Gastroesophageal sphincter (tissue), 4 donors: Measurements from ENCODE around the gene ORMDL3. TPM values are rescaled to one million over a fixed set of nuclear protein-coding genes. Genes with fewer than 3 reads are reported as not detected.

Experiments
- ATAC-seq: fragments of 150-250 bp; one replicate; pipeline ENCODE4 v1.9.1; 2016; ENCODE audit warnings: mild to moderate bottlenecking, moderate library complexity
- H3K27ac ChIP-seq, 4 donors: fragments of 200-600 bp; sonication (generic) in 3 of 4; 1 replicate in 3 of 4; 2 replicates in 1 of 4; pipeline ENCODE4 v1.5.1; 2016 to 2019
- H3K27me3 ChIP-seq: fragments of 200-600 bp; sonication (generic); one replicate; pipeline ENCODE4 v1.5.1; 2019
- H3K36me3 ChIP-seq, 2 donors: fragments of 200-600 bp; sonication (generic); one replicate each; pipeline ENCODE4 v1.5.1; 2019; ENCODE audit warnings: control low read depth in 1 of 2
- H3K4me1 ChIP-seq, 3 donors: fragments of 200-600 bp; sonication (generic); 1 replicate in 2 of 3; 2 replicates in 1 of 3; pipeline ENCODE4 v1.5.1; 2016 to 2019; ENCODE audit warnings: control low read depth in 2 of 3
- H3K4me3 ChIP-seq, 2 donors: fragments of 200-600 bp; sonication (generic); one replicate each; pipeline ENCODE4 v1.5.1; 2019; ENCODE audit warnings: mild to moderate bottlenecking in 1 of 2, moderate library complexity in 1 of 2
- H3K9me3 ChIP-seq, 3 donors: fragments of 200-600 bp; sonication (generic); one replicate each; pipeline ENCODE4 v1.5.1; 2017 to 2019; ENCODE audit warnings: control low read depth in 2 of 3
- CTCF ChIP-seq, 4 experiments: fragments of 200-600 bp in 2 of 4; fragments of 450-650 bp in 2 of 4; sonication (generic) in 1 of 4; IDR thresholded peaks; one replicate each; pipeline ENCODE4 v1.5.1; 2017 to 2019; ENCODE audit warnings: antibody characterized with exemption in 4 of 4, mild to moderate bottlenecking in 2 of 4, moderate library complexity in 2 of 4
- EP300 ChIP-seq: sonication (generic); formaldehyde crosslinking; IDR thresholded peaks from one replicate; pipeline ENCODE4 v1.6.1; 2017; ENCODE audit warnings: antibody characterized with exemption, mild to moderate bottlenecking
- POLR2A ChIP-seq, 2 donors: fragments of 450-650 bp; IDR thresholded peaks; one replicate each; pipeline ENCODE4 v1.6.1; 2017; ENCODE audit warnings: antibody characterized with exemption in 2 of 2, mild to moderate bottlenecking in 2 of 2, moderate library complexity in 1 of 2
- POLR2AphosphoS5 ChIP-seq: sonication (generic); formaldehyde crosslinking; IDR thresholded peaks from one replicate; pipeline ENCODE4 v1.6.1; 2017; ENCODE audit warnings: antibody characterized with exemption
- WGBS, 2 donors: methylation state at CpG; one replicate each; pipeline ENCODE4 v1.1.5; 2018; ENCODE audit warnings: low coverage in 1 of 2; 5-methylcytosine and 5-hydroxymethylcytosine counted together
- total RNA-seq, 4 donors: library from RNA; depleted of rRNA; stranded (reverse); fragments of >200 nt; gene quantifications; one replicate each; pipeline ENCODE4 v1.1.0, GENCODE V29; 2016

The ORMDL3 gene, protein sequence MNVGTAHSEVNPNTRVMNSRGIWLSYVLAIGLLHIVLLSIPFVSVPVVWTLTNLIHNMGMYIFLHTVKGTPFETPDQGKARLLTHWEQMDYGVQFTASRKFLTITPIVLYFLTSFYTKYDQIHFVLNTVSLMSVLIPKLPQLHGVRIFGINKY
- total RNA-seq: 10 to 100 TPM; 41.9 to 51.2 (median 46.9) TPM

DNA sequence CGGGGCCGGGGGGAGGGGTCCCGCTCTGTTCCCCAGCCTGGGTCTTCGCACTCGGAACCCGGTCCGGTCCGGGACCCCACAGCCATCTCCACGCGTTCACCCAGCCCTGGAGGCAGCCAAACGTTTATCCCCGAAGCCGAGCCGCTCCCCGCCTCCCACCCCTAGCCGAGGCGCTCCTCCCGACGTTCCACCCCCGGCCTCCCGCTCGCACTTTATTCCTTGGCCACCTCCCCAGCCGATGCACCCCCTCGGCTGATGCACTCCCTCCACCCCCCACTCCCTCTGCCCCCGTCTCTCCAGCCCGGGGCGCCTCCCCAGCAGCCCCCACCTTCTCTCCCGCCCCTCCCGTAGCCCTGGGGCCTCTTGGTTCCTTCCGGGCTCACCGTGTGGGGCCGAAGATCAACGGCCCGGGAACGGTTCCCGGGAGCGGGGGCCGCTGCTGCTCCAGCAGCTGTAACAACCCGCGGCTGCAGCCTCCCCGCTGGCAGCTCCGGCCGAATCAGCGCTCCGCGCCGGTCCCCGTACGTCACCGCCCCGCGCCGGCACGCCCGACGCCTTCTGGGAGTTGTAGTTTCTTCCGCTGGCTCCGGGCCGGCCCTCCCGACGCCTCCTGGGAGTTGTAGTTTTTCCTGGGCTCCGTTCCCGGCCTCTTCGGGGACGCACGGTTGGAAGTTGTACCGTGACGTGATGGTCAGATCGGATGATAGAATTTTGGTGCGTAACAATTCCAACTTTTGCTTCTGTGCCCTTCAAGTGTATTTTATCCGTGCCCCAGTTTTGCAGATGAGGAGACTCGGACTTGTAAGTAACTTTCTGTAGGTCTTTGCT, at the start of gene ORMDL3, which contains the start of gene LRRC3C:
TSS of gene ORMDL3 (minus strand) at position 501 of the 828 bp plus-strand sequence. CDS start 3,398 bp downstream, outside the sequence.
TSS of gene LRRC3C (plus strand) at position 632 of the 828 bp plus-strand sequence. CDS start 13,792 bp downstream, outside the sequence.
- peaks cover 4 to 56% (median 24%) of the 10 kb centered on the region in 3 donors for H3K4me1 ChIP-seq
- H3K9me3 ChIP-seq: no peaks in the 10 kb centered on the region
- 0% methylated on average over 3 to 20 of the region's 72 CpGs for WGBS, 2 donors
- H3K4me3 ChIP-seq: peak within 1 kb of the TSS; percentile 60 to 96
- ATAC-seq: peak; percentile 96
- TF ChIP-seq POLR2A (IDR thresholded peaks at IDR 0.05) (peak; percentile 68 to 69), POLR2AphosphoS5 (peak; percentile 86), CTCF (IDR thresholded peaks at IDR 0.05) (peak in 2 of 4 experiments; percentile 0 to 7), EP300 (no peak)
- H3K27ac ChIP-seq: peak within 1 kb of the TSS; percentile 88 to 96 (median 92)
- peaks cover 0 to 21% of the 10 kb centered on the region in 2 donors for H3K36me3 ChIP-seq
- H3K27me3 ChIP-seq: no peaks in the 10 kb centered on the region

DNA sequence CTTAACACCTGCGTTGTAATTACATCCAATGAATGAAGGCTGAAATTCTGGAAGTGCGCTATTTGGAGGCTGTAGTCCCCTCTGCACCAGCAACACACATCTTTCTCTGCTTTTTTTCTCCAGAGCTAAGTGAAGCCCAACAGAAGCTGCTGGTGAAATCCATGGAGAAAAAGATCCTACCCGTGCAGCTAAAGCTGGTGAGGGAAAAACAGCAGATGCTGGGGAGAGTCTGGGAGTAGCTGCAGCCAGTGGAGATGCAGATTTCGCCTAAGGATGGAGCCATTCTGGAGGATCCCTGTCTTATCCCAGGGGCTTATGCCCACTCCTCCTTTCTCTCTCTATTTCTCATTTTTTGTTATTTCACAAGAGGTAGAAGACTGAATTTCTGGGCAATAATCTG, 48.4 kb upstream of the ORMDL3 start:
- Histone ChIP-seq H3K4me3 (no peak overlapping the region), H3K4me1 (peaks cover 0 to 8% (median 3%) of the 10 kb centered on the region in 3 donors), H3K36me3 (no peaks in the 10 kb centered on the region), H3K9me3 (no peaks in the 10 kb centered on the region), H3K27ac (no peak overlapping the region), H3K27me3 (peaks cover 50% of the 10 kb centered on the region)
- ATAC-seq: no peak
- TF ChIP-seq CTCF (IDR thresholded peaks at IDR 0.05) (no peak), POLR2A (IDR thresholded peaks at IDR 0.05) (no peak), EP300 (no peak), POLR2AphosphoS5 (no peak)
- WGBS, 2 donors: 49 to 51% methylated on average over 3 of the region's 4 CpGs

GRCh38 chr17:39974433-39974832, 47.0 kb upstream of the ORMDL3 start:
- Histone ChIP-seq H3K9me3 (no peaks in the 10 kb centered on the region), H3K4me1 (peaks cover 0 to under 1% (median 0%) of the 10 kb centered on the region in 3 donors), H3K4me3 (no peak overlapping the region), H3K36me3 (no peaks in the 10 kb centered on the region), H3K27me3 (peaks cover 64% of the 10 kb centered on the region), H3K27ac (no peak overlapping the region)
- TF ChIP-seq POLR2A (IDR thresholded peaks at IDR 0.05) (no peak), CTCF (IDR thresholded peaks at IDR 0.05) (no peak), EP300 (no peak), POLR2AphosphoS5 (no peak)
- no peak for ATAC-seq
- 86 to 100% methylated on average over 2 to 4 of the region's 5 CpGs for WGBS, 2 donors

DNA sequence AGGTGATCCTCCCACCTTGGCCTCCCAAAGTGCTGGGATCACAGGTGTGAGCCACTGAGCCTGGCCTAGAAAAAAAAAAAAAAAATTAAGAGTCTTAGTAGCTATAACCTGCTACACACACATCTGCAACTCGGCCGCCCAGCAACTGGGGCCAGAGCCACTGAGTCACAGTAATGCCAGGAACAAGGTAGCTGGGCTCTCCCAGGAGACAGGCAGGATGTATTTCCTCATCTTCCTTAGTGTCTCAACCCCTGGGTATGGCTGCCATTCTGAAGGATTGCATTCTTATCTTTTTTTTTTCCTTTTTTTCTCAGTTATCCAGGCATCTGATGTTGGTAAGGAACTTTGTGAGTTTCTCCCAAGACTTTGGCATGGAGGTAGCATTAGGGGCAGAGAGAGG, 46.1 kb upstream of the ORMDL3 start:
- H3K36me3 ChIP-seq: no peaks in the 10 kb centered on the region
- H3K27me3 ChIP-seq: peaks cover 72% of the 10 kb centered on the region
- no peak overlapping the region for H3K27ac ChIP-seq
- H3K4me3 ChIP-seq: no peak overlapping the region
- no peaks in the 10 kb centered on the region for H3K9me3 ChIP-seq
- no peaks in the 10 kb centered on the region for H3K4me1 ChIP-seq
- ATAC-seq: no peak
- no peak for TF ChIP-seq POLR2A (IDR thresholded peaks at IDR 0.05)
- WGBS, 2 donors: 82 to 92% methylated on average over 2 of the region's 2 CpGs

- Histone ChIP-seq H3K27me3 (peaks cover 68% of the 10 kb centered on the region), H3K9me3 (no peaks in the 10 kb centered on the region), H3K27ac (no peak overlapping the region), H3K4me3 (no peak overlapping the region), H3K36me3 (no peaks in the 10 kb centered on the region), H3K4me1 (no peaks in the 10 kb centered on the region)
- TF ChIP-seq EP300 (no peak), CTCF (IDR thresholded peaks at IDR 0.05) (no peak), POLR2A (IDR thresholded peaks at IDR 0.05) (no peak), POLR2AphosphoS5 (no peak)
- peak; percentile 46 for ATAC-seq
- WGBS, 2 donors: 23 to 50% methylated on average over 1 to 3 of the region's 3 CpGs
Observed at GRCh38 chr17:39972271-39972670, 44.9 kb upstream of the ORMDL3 start.
